Islet precursor cell (in vitro differentiated cells): ENCODE data around the gene PCBP3.
"Not testable (repeated sequence)": the region's sequence is repeated elsewhere in the genome, so short reads cannot be mapped to it uniquely, and the experiment has no call there.

Experiments used
- DNase-seq: peaks from one replicate; pipeline ENCODE4 v3.0.0-alpha.2; 2018

PCBP3 gene

DNA sequence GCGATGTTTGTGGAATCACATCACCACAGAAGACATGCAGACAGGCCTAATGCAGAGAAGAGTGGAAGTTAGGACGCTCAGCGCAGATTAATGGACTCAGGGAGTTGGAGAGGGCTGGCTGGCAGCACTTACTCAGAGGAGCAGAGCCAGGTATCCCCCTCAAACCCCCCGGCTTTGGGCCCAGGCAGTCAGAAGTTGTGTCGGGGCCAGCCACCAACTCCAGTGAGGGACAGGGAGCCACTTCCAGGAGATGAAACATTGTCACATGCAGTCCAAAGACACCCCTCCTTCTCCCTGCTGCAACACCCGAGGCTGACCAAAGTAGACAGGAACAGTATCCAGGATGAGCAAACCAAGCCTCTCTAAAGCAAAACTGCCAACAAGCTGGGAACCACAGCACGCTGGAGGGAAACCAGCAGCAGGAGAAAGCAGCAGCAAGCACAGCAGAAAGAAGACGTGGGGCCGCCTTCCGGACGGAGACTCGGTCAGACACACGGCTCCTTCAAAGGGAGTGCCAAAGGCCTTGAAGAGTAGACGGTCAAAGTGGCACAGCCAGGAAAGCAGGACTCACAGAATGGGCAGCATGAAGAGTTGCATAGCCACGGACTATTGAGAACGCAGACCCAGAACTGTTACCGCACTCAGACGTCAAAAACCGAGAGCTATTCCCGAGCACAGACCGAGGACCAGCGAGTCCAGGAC, 149.3 kb downstream of the PCBP3 start:
- no peak for DNase-seq

DNA sequence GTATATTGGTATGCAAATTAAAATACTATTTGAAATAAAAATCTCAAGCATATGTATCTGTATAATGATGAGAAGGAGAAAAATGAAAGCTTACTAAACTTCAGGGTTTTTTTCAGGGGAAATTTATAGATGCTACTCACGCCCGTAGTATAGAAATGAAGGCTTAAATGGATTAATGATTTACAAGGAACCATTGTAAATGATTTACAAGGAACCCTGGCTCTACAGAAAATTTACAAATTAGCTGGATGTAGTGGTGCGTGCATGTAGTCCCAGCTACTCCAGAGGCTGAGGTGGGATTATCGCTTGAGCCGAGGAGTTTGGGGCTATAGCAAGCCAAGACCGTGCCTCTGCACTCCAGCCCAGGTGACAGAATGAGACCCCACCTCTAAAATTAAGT, 150.5 kb downstream of the PCBP3 start:
- DNase-seq: no peak

- no peak for DNase-seq
Observed at GRCh38 chr21:45796003-45796402, 152.5 kb downstream of the PCBP3 start.

DNA sequence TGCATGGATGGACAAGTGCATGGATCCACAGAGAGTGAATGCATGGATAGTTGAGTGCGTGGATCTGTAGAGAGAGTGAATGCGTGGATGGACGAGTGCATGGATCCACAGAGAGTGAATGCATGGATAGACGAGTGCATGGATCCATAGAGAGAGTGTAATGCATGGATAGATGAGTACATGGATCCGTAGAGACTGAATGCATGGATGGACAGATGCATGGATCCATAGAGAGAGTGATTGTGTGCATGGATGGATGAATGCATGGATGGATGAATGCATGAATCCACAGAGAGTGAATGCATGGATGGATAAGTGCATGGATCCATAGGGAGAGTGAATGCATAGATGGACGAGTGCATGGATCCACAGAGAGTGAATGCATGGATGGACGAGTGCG, 153.8 kb downstream of the PCBP3 start:
- DNase-seq: no peak

DNA sequence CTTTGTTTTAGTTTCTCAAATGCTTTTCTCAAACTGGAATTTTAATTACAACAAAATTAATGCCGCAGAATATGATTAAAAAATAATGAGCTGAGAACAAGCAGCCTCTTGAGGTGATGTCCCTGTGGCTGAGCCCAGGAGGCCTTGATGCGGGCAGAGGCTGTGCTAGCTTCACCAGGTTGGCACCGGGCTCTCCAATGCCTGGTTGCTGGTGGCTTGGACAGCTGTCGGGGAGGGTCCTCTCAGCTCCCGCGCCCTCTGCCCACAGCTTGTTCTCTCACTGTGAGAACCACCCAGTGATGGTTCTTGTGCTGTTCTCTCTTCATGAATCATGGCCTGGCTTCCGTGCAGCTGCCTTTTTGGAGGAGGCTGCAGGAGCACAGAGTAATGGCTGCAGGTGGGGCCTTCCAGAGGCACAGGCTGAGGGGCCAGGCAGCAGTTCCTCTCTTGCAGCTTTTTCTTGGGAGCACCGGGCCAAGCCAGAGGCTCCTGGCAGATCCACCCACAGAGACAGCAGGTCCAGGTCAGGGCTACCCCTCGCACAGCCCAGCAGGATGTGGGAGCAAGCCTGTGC, 156.3 kb downstream of the PCBP3 start:
- no peak for DNase-seq

- no peak for DNase-seq
Observed at GRCh38 chr21:45800339-45801080, 157.0 kb downstream of the PCBP3 start.

DNA sequence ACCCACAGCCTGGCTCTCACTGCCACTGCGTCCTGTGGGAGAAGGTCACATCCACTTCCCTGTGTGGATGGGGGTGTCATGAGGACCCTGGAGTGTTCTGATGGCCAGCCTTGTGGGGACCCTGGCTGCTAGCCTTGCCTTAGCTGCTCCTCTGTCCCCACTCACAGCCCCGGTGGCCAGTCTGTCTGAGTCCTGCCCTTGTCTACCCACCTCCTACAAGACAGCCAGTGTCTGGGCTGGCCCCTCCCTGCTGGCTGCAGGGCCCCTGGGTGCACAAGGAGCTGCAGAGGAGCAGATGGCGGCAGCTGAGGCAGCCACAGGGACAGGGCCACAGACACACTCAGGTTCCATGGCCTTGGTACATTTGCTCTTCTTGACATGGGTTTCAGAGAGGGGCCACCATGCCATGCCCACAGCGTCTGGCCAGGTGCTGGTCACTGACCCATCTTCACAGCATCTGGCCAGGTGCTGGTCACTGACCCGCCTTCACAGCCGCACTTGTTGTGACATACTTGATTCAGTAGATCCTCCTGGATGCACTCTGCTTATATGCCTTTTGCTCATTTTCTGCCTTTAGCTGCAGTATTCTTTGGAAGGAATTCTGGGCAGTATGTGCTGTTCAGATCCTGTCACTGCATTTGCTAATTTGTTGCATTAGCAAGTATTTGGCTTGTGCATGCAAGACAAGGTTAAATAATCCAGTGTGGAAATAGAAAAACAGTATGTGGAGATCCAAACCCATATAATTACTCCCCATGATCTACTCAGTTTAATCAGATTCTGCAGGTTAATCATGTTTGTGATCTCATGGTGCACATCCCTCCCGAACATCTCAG, 157.8 kb downstream of the PCBP3 start:
- DNase-seq: no peak

GRCh38 chr21:45801989-45802388, 158.5 kb downstream of the PCBP3 start:
- no peak for DNase-seq

- no peak for DNase-seq
Observed at GRCh38 chr21:45802425-45802824, 158.9 kb downstream of the PCBP3 start.

DNA sequence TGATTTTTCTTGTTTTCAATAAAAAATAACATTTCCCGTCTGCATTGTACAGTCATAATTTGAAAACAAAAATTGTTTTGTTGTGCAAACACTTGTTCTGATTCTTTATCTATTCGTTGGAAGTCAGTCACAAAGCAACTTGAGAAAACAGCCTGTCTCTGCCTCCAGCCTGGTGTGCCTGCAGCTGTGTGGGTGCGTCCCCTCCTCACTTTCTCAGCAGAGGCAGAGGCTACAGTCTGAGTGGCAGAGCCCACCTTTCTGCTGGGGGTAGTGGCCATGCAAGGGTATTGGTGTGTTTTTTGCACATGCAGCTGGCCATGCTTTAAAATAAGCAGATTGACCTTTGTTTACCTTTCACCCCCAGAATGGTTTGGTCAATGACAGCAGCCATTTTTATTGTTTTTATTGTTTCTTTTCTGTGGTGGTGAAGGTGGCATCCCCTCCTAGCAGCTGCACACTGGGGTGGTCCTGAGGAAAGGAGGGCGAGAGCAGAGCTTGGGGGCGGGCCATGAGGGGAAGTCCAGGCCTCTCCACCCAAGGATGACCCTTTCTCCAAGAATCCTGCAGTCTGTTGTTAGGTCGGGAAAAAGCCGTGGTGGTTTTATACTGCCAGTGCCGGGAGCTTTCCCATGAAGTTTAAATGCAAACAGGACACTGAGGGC, 159.6 kb downstream of the PCBP3 start:
- no peak for DNase-seq

DNA sequence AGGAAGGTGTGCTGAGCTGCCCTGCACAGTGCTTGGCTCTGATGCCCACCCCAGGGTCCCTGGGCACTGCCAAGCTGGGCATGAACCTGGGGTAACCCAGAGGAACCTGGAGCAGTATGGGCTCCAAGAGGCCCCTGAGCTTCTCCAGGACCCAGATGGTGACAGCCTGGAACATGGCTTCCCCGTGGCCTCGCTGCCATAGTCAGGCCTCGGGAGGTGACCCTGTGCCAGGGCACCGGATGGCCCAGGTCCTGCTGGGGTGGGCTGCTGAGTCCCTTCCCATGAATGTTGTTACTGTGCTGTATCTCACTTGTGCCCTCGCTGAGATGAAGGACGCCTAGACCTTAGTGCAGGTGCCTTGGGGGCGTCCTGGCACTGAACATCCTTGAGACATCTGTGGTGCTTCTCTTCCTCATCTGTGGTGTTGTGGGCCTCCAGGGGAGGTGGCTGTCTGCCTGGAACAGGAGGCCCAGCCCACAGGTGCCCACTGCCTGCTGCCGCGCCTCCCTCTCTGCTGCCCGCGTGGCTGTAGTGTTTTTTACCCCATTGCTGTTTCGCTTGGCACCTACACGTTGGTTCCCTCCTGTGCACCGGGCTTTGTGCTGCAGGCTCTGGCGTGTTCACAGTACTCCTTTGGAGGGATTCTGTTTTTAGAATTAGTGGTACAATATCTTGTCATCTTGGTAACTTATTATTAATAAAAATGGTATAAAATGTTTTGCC, 160.3 kb downstream of the PCBP3 start:
- DNase-seq: no peak

- peak; percentile 31 for DNase-seq
Observed at GRCh38 chr21:45804809-45805313, 161.3 kb downstream of the PCBP3 start.

DNA sequence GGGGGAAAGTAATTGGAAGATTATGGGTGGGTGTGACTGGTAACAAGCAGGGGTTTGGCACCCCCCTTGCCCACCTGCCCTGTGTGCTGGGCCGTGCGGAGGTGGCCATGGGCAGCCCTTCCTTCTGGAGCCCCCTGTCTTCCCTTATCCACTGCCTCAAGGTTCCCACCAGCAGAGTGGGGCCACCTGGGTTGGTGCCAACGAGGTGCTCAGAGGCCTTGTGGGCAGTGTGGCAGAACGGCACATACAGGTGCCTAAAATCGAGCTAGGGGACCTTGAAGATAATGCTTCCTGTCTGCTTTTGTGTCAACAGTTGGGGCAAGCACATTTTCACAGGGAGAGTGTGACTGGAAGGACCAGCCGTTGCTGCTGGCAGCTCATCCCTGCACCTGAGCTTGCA, 161.8 kb downstream of the PCBP3 start:
- DNase-seq: no peak

- DNase-seq: peak; percentile 46
Observed at GRCh38 chr21:45806042-45806441, 162.5 kb downstream of the PCBP3 start.

DNA sequence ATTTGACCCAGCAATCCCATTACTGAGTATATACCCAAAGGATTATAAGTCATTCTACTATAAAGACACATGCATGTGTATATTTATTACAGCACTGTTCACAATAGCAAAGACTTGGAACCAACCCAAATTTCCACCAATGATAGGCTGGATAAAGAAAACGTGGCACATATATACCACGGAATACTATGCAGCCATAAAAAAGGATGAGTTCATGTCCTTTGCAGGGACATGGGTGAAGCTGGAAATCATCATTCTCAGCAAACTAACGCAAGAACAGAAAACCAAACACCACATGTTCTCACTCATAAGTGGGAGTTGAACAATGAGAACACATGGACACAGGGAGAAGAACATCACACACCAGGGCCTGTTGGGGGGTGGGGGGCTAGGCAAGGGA, 165.1 kb downstream of the PCBP3 start:
- not testable (repeated sequence) for DNase-seq

GRCh38 chr21:45809421-45809820, 165.9 kb downstream of the PCBP3 start:
- peak; percentile 42 for DNase-seq

DNA sequence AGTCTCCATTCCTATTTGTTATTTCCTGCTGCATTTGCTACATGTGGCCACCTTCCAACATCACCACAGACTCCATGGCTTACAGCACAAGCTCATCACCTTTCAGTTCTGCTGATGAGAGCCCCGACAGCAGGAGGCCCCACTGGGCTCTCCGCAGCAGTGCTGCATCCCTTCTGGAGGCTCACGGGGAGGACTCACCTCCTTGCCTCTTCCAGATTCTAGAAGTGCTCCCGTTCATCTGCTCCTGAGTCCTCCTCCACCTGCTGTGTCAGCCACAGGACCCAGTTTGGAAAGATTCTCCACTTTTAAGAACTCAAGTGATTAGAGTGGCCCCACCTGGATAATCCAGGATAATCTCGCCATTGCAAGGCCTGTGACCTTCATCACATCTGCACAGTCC, 167.6 kb downstream of the PCBP3 start:
- peak; percentile 41 for DNase-seq

DNA sequence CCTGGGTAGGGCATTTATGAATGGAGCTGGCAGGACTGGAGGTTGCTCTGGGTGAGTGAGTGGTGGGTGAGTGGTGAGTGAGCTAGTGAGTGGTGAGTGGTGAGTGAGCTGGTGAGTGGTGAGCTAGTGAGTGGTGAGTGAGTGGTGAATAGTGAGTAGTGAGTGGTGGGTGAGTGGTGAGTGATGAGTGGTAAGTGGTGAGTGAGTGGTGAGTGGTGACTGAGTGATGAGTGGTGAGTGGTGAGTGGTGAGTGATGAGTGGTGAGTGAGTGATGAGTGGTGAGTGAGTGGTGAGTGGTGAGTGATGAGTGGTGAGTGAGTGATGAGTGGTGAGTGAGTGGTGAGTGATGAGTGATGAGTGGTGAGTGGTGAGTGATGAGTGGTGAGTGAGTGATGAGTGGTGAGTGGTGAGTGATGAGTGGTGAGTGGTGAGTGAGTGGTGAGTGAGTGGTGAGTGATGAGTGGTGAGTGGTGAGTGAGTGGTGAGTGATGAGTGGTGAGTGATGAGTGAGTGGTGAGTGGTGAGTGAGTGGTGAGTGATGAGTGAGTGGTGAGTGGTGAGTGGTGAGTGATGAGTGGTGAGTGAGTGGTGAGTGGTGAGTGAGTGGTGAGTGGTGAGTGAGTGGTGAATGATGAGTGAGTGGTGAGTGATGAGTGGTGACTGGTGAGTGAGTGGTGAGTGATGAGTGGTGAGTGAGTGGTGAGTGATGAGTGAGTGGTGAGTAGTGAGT, 170.8 kb downstream of the PCBP3 start:
- DNase-seq: not testable (repeated sequence)

DNA sequence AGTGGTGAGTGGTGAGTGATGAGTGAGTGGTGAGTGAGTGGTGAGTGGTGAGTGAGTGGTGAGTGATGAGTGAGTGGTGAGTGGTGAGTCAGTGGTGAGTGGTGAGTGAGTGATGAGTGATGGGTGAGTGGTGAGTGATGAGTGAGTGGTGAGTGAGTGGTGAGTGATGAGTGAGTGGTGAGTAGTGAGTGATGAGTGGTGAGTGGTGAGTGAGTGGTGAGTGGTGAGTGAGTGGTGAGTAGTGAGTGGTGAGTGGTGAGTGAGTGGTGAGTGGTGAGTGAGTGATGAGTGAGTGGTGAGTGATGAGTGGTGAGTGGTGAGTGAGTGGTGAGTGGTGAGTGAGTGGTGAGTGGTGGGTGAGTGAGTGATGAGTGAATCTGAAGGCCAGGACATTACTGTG, 172.3 kb downstream of the PCBP3 start:
- DNase-seq: not testable (repeated sequence)

GRCh38 chr21:45816794-45817193, 173.3 kb downstream of the PCBP3 start:
- no peak for DNase-seq

GRCh38 chr21:45817345-45817744, 173.8 kb downstream of the PCBP3 start:
- DNase-seq: peak; percentile 41
